Activated CD4-positive, alpha-beta T cell treated with anti-CD3 and anti-CD28 coated beads, Interleukin-2, amount 50 U/mL, for 24 hours (primary cell): Measurements from ENCODE around the gene TMEM201.
"Not testable (repeated sequence)": the region's sequence is repeated elsewhere in the genome, so short reads cannot be mapped to it uniquely, and the experiment has no call there.

Source experiments
- DNase-seq, 2 donors: peaks; one replicate each; pipeline ENCODE4 v3.0.0-alpha.2; 2020; ENCODE audit warnings: low read depth in 1 of 2, low spot score in 1 of 2

TMEM201 gene

DNA sequence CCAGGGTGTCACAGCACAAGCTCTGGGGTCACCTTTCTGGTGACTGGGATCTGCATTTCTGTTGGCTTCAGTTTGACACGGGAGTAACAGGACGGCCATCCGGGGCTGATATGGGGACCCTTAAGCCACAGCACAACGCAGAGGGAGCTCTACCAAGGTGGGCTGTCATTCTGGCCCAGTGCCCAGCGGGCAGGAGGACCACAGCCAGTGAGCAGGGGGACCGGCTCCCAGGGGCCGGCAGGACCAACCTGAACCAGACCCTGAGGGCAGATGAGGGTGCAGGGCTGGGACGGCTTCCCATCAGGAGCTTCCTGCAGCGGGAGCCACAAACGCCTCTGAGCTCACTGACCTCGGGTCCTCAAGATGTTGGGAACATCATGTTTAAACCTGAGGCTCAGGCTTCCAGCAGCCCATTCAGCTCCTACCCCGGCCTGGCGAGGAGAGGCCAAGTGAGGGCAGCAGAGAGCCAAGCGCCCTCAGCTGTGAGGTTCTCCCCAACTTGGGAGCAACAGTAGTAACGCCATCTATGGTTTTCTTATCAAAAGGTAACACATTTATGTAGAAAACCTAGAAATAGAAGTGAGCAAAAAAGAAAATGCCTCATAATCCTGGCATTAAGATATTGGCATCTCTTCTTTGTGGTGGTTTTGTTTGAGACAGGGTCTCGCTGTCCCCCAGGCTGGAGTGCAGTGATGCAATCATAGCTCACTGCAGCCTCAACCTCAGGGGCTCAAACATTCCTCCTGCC, 26.8 kb downstream of the TMEM201 start:
- peak in 1 of 2 donors; percentile 19 for DNase-seq

DNA sequence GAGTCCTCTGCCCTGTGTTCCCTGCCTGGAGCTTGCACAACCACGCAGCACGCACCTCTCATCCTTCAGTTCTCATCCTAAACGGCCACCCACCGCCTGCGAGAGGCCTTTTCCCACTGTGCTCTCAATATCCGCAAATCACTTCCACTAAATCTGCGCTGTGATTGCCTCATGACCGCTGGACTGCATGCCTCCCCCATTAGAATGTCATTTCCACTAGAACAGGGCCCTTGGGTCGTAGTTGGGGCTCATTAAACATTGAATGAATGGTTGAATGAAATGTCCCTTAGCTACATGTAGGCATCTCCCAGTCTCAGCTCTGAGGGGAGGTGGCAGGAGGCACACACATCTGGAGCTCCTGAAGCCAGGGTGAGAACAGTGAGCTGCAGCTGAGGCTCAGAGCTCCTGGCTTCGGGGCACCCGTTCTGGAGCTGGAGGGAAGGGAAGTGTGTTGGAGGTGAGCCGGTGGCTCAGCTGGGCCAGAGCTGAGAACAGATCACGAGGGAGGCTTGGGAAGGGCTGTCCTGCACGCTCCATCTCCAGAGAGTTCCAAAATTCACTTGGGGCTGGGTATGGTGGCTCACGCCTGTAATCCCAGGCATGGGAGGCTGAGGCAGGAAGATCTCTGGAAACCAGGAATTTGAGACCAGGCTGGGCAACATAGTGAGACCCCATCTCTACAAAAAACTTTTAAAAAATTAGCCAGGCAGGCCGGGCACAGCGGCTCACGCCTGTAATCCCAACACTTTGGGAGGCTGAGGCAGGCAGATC, 30.4 kb downstream of the TMEM201 start:
- DNase-seq = no peak

DNA sequence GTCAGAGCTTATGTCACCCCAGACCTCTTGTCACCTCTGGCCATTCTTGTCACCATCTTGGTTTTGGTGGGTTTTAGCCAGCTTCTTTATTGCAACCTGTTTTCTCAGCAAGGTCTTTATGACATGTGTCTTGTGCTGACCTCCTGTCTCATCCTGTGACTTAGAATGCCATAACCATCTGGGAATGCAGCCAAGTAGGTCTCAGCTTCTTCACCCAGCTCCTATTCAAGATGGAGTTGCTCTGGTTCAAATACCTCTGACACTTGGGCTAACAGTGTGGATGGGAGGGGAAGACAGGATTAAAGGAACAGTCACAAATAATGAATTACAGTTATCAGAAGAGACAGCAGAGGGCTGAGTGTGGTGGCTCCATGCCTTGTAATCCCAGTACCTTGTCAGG, 32.3 kb downstream of the TMEM201 start:
- no peak for DNase-seq

DNA sequence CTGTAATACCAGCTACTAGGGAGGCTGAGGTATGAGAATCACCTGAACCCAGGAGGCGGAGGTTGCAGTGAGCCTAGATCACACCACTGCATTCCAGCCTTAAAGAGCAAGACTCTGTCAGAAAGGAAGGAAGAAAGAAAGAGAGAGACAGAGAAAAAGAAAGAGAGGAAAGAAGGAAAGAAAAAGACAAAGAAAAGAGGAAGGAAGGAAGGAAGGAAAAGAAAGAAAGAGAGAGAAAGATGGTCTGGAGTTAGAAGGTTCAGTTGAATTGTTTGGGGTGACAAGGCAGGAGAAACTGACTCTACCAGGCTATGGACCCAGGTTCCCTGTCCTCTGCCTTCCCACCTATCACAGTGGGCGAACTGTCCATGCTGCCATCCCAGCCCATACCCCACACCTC, 35.4 kb downstream of the TMEM201 start:
- DNase-seq = no peak

DNA sequence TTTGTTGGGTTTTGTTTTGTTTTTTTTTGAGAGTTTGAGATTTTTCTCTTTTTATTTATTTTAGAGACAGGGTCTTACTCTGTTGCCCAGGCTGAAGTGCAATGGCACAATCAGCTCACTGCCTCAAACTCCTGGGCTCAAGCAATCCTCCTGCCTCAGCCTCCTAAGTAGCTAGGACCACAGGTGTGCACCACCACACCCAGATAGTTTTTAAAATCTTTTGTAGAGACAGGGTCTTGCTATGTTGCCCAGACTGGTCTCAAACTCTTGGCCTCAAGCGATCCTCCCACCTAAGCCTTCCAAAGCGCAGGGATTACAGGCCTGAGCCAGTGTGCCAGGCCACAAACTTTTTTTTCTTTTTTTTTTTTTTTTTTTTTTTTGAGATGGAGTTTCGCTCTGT, 36.3 kb downstream of the TMEM201 start:
- not testable (repeated sequence) for DNase-seq

DNA sequence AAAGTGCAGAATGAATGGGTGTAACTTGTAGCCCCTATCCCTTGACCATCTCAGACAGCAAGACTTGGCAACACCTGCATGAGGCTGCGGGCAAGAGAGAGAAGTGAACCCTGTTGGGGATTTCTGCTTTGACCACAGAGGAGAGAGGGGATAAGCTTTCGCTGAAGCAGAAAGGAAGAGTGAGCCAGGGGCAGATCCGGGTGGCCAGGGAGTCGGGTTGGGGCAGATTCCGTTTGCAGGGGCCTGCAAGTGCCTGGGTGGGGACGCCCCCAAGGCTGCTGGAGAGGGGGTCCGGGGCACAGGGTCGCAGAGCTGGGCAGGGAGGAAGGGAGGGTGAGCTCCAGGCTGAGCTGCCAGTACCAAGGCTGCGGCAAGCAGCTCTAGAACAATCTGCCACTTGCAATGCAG, 37.5 kb downstream of the TMEM201 start:
- DNase-seq = no peak

DNA sequence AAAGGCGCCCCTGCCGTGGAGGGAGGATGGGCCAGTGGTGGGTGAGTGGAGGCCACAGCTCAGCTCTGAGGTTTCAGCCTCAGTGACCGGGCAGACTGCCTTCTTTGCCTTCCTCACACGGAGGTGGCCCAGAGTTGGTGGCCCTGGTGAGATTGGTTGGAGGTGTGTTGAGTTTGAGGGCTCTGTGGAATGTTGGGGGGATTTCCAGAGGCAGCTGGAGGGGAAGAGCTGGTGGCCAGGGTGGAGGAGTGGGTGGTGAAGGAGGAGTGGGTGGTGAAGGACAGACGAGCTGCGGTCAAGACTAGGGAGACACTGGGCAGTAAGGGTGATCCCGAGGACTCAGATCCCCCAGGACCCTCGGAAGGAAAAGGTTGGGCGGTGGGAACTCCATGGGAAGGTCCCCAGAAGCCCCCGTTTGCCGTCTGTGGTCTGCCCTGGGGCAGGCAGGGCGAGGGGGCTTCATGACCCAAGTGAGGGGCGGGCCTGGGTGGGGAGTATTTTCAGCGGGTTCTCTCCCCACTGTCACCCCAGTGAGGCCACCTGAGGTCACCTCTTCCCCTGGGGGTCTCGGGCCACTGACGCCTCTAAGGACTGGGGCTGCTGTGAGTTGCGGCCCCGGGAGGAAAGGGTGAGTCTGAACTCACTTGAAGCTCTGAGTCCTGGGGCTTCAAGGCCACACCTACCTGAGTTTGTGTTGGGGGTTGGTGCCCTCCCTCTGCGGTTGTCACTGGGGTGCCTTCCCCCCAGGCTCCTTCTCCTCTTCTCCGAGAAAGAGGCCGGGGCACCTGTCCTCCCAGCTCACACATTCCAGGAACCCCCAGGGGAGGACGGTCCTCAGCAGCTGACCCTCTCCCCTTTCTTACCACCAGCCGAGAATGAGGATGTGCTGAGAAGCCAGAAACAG, 40.1 kb downstream of the TMEM201 start:
- peak; percentile 35 to 36 for DNase-seq

DNA sequence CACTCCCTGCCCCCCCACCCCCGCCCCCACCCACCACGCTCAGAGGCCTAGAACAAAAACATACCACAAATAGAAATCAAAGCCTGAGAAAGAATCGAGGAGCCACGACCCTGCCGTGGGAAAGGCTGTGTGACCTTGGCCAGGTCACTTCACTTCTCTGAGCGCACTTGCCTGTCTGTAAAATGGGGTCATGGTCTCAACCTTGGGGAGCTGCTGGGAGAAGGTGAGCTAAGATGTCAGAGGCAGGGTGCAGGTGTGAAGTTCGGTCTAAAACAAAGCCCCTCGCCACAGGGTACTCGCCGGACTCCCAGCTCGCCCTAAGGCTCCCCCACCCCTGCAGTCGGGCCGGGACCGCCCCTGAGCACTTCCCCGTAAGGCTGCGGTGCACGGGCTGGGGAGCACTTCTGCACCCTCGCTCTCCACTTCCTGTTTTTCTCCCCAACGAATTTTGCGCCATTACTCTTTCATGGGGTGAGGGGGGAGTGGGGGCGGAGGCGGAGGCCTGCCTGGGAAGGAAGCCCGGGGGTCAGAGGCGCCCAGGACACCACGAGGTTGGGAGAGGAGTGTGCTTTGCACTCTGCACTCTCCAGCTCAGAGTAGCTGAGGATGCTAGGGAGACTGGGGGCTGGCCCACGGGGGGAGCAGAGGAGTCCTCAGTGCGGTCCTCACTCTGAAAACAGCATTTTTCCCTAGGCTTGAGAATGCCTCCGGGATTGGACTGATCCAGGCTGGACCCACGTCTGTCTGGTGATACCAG, 40.9 kb downstream of the TMEM201 start:
- peak; percentile 43 to 57 for DNase-seq

DNA sequence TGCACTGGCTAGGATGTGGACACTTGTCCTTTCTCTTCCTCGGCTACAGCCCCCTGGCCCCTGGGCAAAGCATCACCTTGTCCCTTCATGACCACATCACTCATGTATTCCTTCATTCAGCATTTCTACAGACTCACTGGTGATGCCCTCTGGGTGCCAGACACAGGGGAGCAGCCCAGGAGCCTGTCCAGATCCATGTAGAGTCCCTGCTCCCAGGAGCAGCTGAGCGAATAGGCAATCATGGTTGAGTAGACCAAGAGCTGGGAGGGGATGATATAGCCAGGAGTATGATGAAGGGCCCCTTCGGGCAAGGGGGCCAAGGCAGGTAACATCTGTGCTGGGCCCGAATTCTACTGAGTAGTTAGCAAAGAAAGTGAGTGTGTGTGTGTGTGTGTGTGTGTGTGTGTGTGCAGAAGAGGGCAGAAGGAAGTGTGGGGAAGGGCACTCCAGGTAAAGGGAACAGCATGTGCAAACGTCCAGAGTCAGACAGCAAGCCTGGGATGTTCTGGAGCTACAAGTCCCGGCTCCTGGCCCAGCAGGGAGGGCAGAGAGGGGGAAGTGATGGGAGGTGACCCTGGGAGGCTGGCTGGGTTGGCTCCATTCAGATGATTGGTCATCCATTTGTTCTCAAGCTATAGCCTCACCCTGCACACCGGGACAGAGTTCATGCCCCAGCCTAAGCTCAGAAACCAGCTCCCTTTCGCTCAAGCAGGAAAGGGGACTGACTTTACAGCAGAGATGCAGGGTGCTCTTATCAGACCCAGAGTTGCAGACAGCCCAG, 41.8 kb downstream of the TMEM201 start:
- DNase-seq = peak in 1 of 2 donors; percentile 6

DNA sequence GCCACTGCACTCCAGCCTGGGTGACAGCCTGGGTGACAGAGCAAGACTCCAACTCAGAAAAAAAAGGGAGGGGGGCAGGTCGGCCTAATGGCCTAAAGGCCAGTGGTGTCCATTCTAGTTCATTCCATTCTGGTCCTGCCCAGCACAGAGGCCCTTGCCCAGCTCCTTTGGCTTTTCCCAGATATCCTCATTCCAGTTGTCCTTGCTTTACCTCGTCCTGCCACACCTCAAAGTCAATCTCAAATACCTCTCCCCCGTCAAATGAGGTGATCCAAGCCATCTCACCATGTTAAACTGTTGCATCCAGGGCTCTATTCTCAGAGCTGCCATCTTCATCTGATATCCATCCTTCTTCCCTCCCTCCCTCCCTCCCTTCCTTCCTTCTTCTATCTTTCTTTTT, 42.9 kb downstream of the TMEM201 start:
- DNase-seq = no peak

DNA sequence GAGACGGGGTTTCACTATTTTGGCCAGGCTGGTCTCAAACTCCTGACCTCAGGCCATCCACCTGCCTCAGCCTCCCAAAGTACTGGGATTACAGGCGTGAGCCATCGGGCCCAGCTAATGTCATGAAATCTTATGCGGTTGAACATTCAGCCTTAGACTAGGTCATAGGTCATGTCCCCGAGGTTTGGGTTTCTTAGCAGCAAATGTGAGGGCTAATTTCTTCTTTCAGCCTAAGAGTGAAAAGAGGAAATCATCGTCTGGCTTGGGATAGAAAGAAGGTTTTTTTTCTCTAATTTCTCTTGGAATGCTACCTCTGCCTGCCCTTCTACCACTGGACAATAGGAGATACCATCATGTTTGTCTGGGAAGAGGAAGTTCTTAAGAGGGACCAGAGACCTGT, 44.8 kb downstream of the TMEM201 start:
- no peak for DNase-seq

DNA sequence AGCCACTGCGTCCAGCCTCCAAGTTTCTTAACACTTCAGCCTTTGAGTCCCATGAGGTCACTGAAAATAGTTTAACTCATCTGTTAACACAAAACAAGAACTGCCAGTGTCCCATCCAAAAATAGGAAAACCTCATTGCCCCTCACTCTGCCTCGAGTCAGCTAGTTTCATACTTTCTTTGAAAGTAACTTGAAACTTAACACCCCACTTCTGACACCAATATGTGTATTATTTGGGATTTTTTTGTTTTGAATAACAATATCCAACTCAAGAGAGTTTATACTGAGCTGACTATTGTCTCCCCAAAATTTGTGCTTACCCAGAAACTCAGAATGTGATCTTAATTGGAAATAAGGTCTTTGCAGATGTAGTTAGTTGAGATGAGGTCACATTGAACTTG, 45.9 kb downstream of the TMEM201 start:
- DNase-seq = no peak

DNA sequence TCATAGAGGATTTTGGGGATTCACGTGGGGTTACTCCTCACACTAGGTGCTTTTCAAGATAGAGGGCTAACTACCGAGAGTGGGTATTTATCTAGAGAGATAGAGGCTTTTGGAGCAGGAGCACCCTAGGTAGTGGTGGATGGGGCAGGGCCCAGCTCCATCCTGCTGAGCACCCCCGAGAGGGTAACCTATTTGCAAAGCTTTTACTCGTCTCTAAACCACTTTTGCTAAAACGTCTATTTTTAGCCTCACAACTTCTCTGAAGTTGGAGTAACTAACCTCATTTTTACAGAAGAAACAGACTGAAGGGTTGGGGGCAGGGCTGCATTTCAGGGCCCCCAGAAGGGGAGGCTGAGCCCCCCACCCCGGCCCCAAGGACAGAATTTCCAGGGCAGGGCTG, 50.5 kb downstream of the TMEM201 start:
- DNase-seq = no peak

DNA sequence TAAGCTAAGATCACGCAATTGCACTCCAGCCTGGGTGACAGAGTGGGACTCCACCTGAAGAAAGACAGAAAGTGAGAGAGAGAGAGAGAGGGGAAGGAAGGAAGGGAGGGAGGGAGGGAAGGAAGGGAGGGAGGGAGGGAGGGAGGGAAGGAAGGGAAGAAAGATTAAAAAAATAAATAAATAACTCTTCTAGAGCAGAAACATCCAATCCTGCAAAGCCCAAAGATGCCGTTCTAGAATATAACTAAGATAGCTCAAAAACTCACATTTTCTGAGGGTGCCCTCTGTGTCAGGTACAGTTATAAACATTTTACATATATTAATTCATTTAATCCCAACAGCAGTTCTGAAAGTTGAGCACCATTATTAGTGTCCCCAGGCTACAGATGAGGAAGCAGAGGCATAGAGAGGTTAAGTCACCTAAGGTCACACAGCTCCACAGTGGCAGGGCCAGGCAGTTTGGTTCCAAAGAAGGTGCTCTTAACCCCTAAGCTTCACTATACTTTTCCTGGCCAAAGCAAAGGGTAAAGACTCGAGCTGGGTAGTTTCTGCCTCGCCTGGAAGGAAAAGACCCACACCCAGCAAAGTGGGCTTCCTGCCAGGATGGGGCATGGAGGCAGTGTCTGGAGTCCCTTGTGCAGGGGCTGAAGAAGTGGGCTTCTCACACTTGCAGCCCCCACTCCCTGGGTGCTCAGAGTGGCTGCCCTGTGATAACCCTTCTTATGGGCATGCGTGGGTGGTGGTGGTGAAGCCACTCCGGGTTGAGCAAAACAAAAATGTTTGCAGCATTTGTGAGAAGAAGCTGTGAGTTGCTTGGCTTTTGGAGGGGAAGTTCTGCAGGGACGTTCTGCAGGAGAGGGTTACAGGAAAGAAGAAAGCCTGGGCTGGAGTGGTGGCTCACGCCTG, 54.9 kb downstream of the TMEM201 start:
- DNase-seq = no peak

DNA sequence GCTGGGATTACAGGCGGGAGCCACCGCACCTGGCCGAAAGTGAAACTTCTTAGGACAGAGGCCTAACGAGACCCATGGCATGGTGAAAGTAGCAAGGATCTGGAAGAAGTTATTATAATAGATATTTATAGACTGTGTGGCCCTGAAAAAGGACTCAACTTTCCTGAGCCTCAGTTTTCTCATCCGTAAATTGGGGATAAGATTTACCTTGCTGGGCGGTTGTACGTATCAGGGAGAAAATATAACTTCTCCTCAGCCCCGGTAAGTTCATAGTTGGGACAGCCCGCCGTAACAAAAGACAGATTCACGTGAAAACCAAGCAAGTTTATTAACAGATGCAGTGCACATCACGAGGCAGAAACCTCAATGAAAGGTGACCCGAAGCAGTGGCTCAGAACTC, 57.3 kb downstream of the TMEM201 start:
- DNase-seq = no peak

DNA sequence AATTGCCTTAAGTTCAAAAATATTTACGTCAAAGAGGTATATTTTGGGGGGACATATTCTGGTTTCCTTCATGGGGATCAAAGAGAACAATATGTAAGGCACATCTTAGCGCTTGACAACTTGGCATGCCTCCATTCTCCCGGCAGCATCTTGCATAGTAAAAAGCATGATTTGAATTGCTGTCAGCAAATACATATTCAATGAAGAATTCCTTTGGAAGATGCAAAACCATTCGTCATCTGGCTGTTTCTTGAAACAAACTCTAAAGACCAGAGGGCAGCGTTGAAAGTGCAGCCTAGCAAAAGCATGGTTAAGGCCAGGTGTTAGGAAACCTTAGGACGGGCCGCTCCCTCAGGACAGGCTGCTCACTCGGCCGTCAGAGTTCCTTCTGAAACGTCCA, 59.5 kb downstream of the TMEM201 start:
- no peak for DNase-seq

DNA sequence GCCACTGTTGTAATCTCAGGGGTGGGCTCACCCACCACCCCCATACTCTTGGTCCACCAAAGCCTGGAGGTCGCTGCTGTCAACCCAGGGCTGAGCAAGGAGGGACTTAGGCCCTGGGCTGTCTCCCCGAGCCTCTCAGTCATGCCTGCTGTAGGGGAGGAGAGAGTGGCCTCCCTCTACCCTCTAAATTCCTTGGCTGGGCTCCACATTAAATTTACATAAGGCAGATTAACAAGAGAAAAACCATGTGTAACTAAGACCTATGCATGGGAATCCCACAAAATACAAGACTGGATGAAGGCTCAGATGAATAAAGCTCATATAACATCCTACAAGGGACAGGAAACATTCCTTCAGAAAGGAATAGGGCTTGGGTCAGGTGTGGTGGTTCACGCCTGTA, 61.1 kb downstream of the TMEM201 start:
- no peak for DNase-seq

DNA sequence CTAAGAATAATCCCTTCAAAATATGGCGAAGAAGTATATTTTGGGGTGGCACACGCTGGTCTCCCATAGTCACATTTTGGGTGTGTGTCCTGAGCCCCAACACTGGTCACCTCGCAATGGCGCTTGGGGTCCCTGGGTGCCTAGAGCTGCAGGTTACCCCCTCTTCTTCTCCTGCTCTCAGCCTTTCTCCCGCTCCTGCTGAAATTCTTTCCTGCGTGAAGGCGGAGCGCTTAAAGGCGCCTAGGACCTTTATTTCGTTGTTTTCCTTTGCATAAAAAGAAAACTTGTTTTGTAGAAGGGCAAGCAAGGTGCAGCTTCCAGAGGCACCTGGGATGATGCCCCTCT, 62.5 kb downstream of the TMEM201 start:
- no peak for DNase-seq
